DND-41 (cell line): Measurements from ENCODE around the gene FCAR.

Source experiments
- EZH2 ChIP-seq: IDR thresholded peaks from 3 replicates; pipeline ENCODE4 v1.6.1; 2012; ENCODE audit warnings: borderline replicate concordance, low read depth, mild to moderate bottlenecking, moderate library complexity, low read length, inconsistent platforms; ENCODE audit not compliant: severe bottlenecking
- TF ChIP-seq, protein P1 (sequence below): IDR thresholded peaks from 2 replicates; pipeline ENCODE4 v1.5.1; 2012; ENCODE audit warnings: borderline replicate concordance, low read length, moderate library complexity, mild to moderate bottlenecking; ENCODE audit not compliant: poor library complexity, severe bottlenecking; ENCODE audit errors: extremely low read depth

DNA sequence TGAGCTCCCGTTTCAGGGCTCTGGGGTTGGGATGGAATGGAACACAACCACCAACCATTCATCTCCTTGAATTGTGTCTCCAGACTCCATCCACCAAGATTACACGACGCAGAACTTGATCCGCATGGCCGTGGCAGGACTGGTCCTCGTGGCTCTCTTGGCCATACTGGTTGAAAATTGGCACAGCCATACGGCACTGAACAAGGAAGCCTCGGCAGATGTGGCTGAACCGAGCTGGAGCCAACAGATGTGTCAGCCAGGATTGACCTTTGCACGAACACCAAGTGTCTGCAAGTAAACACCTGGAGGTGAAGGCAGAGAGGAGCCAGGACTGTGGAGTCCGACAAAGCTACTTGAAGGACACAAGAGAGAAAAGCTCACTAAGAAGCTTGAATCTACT, 15.5 kb downstream of the FCAR start:
- TF ChIP-seq, protein P1, sequence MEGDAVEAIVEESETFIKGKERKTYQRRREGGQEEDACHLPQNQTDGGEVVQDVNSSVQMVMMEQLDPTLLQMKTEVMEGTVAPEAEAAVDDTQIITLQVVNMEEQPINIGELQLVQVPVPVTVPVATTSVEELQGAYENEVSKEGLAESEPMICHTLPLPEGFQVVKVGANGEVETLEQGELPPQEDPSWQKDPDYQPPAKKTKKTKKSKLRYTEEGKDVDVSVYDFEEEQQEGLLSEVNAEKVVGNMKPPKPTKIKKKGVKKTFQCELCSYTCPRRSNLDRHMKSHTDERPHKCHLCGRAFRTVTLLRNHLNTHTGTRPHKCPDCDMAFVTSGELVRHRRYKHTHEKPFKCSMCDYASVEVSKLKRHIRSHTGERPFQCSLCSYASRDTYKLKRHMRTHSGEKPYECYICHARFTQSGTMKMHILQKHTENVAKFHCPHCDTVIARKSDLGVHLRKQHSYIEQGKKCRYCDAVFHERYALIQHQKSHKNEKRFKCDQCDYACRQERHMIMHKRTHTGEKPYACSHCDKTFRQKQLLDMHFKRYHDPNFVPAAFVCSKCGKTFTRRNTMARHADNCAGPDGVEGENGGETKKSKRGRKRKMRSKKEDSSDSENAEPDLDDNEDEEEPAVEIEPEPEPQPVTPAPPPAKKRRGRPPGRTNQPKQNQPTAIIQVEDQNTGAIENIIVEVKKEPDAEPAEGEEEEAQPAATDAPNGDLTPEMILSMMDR, result no peak
- no peak for TF ChIP-seq EZH2
